Measurements from ENCODE around the gene FES.

DNA sequence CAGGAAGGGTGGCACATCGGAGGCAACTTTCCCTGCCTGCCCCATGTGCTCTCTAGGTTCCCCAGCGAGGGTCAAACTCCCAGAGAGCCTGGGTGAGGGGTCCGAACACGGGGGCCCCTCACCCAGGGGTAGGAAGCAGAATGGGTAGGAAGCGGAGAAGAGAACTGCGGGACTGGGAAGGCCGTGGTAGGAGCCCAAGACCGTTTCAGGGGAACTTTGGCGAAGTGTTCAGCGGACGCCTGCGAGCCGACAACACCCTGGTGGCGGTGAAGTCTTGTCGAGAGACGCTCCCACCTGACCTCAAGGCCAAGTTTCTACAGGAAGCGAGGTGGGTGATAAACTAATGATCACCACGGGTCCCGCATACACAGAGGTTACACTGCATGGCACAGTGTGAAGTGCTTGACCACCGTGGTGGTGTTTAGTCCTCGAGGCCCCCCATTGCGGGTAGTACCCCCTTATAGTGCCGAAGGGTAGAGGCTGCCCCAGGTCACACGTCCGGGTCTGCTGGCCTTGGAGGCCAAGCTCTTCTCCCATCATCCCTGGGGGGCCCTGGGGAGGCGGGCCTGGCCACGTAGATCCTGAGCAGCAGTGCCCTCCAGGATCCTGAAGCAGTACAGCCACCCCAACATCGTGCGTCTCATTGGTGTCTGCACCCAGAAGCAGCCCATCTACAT is 8.3 kb downstream of the FES start:
- no peak for TF ChIP-seq POLR2A (IDR thresholded peaks at IDR 0.05; ENCODE audit: low read depth, low read length)
- TF ChIP-seq POLR2AphosphoS5 (IDR thresholded peaks at IDR 0.05; ENCODE audit: low read depth, low read length): no peak
